Suppressor macrophage treated with lipopolysaccharide for 1 hour (primary cell): ENCODE results near the gene CNIH3.

ENCODE experiments used
- DNase-seq, 3 donors: peaks; one replicate each; pipeline ENCODE4 v3.0.0-alpha.2; 2020 to 2022

Gene CNIH3

GRCh38 chr1:224616756-224617409 is 766 bp downstream of the CNIH3 start:
- DNase-seq, result peak in 2 of 3 donors; percentile 18 to 19

GRCh38 chr1:224617410-224618355 is 1.6 kb downstream of the CNIH3 start:
- peak in 1 of 3 donors; percentile 37 for DNase-seq

GRCh38 chr1:224619209-224619608 is 3.1 kb downstream of the CNIH3 start:
- no peak for DNase-seq

GRCh38 chr1:224620105-224620504 is 4.0 kb downstream of the CNIH3 start:
- DNase-seq, result no peak

GRCh38 chr1:224621813-224622682 is 5.9 kb downstream of the CNIH3 start:
- no peak for DNase-seq

- DNase-seq, result peak in 1 of 3 donors; percentile 24
Observed at GRCh38 chr1:224622831-224623230, 6.7 kb downstream of the CNIH3 start.

- peak in 1 of 3 donors; percentile 26 for DNase-seq
Observed at GRCh38 chr1:224623310-224623714, 7.2 kb downstream of the CNIH3 start.

GRCh38 chr1:224623743-224624333 is 7.7 kb downstream of the CNIH3 start:
- peak; percentile 8 to 38 (median 22) for DNase-seq

GRCh38 chr1:224624432-224624831 is 8.3 kb downstream of the CNIH3 start:
- no peak for DNase-seq

- DNase-seq, result no peak
Observed at GRCh38 chr1:224626042-224626441, 9.9 kb downstream of the CNIH3 start.

- DNase-seq, result no peak
Observed at GRCh38 chr1:224629965-224630364, 13.8 kb downstream of the CNIH3 start.

GRCh38 chr1:224631462-224632115 is 15.5 kb downstream of the CNIH3 start:
- DNase-seq, result no peak

- DNase-seq, result no peak
Observed at GRCh38 chr1:224632381-224632871, 16.3 kb downstream of the CNIH3 start.

GRCh38 chr1:224632921-224633321 is 16.8 kb downstream of the CNIH3 start:
- no peak for DNase-seq

- DNase-seq, result no peak
Observed at GRCh38 chr1:224635356-224635755, 19.2 kb downstream of the CNIH3 start.

GRCh38 chr1:224637515-224637914 is 21.4 kb downstream of the CNIH3 start:
- no peak for DNase-seq

GRCh38 chr1:224637936-224638335 is 21.8 kb downstream of the CNIH3 start:
- no peak for DNase-seq

GRCh38 chr1:224639426-224639975 is 23.4 kb downstream of the CNIH3 start:
- no peak for DNase-seq

- no peak for DNase-seq
Observed at GRCh38 chr1:224640018-224640417, 23.9 kb downstream of the CNIH3 start.

GRCh38 chr1:224640587-224640986 is 24.5 kb downstream of the CNIH3 start:
- no peak for DNase-seq

- DNase-seq, result no peak
Observed at GRCh38 chr1:224641030-224641429, 24.9 kb downstream of the CNIH3 start.

- DNase-seq, result no peak
Observed at GRCh38 chr1:224643653-224644052, 27.5 kb downstream of the CNIH3 start.
